Measurements from ENCODE around the gene INSC. TPM values are rescaled to one million over a fixed set of nuclear protein-coding genes. Genes with fewer than 3 reads are reported as not detected.

INSC gene
- total and polyA plus RNA-seq, 2 experiments from 2014 or later: 0.97 to 1.5 TPM

DNA sequence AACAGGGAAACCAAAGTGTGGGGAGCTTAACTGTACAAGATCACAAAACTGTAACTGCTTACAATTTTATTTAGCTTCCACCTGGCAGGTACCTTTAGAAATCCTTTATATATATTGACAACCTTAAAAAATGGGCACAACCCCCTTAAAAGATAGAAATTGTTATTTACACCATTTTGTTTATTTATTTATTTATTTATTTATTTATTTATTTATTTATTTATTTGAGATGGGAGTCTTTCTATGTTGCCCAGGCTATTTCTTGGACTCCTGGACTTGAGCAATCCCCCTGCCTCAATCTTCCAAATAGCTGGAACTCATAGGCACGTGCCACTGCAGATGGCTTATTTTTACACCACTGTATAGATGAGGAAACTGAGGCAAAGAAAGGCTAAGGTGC, 74.5 kb downstream of the INSC start:
- Mint-ChIP-seq H3K27ac (no peak overlapping the region), H3K27me3 (ENCODE audit: insufficient read depth, low read depth, poor library complexity) (no peaks in the 10 kb centered on the region)

More for the DNA sequence above, 74.5 kb downstream of the INSC start:
- Histone ChIP-seq H3K4me3 (no peak overlapping the region), H3K4me2 (no peak overlapping the region), H3F3A (replicated peaks; ENCODE audit: low read depth) (no peaks in the 10 kb centered on the region), H2AFZ (no peak overlapping the region), H4K20me1 (replicated peaks; ENCODE audit: insufficient read depth) (no peaks in the 10 kb centered on the region), H3K4me1 (ENCODE audit: insufficient read depth) (peaks cover 12% of the 10 kb centered on the region; the same call in 1 of the 2 replicates), H3K9me2 (ENCODE audit: insufficient read depth) (0 out of 2 replicates have a peak, but pooled peaks cover 5% of the 10 kb centered on the region), H3K36me3 (ENCODE audit: insufficient read depth) (no peaks in the 10 kb centered on the region), H3K27me3 (ENCODE audit: insufficient read depth) (no peaks in the 10 kb centered on the region), H3K27ac (ENCODE audit: low read depth) (no peak overlapping the region), H3K79me2 (replicated peaks; ENCODE audit: insufficient read depth) (no peaks in the 10 kb centered on the region)
- no peak overlapping the region for H3K4me3 Mint-ChIP-seq
- H3K36me3 Mint-ChIP-seq (ENCODE audit: low read depth): no peaks in the 10 kb centered on the region
- TF ChIP-seq, protein P1, sequence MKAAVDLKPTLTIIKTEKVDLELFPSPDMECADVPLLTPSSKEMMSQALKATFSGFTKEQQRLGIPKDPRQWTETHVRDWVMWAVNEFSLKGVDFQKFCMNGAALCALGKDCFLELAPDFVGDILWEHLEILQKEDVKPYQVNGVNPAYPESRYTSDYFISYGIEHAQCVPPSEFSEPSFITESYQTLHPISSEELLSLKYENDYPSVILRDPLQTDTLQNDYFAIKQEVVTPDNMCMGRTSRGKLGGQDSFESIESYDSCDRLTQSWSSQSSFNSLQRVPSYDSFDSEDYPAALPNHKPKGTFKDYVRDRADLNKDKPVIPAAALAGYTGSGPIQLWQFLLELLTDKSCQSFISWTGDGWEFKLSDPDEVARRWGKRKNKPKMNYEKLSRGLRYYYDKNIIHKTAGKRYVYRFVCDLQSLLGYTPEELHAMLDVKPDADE (IDR thresholded peaks at IDR 0.05): no peak
- no peak for TF ChIP-seq ZNF331 (CRISPR knock-in tag; IDR thresholded peaks at IDR 0.05; ENCODE audit: low read depth)
- no peak for TF ChIP-seq EZH2phosphoT487 (IDR thresholded peaks at IDR 0.05; ENCODE audit: unreplicated experiment)
- TF ChIP-seq POLR2AphosphoS5 (IDR thresholded peaks at IDR 0.05; ENCODE audit: low read depth): no peak
- no peak for TF ChIP-seq EZH2 (IDR thresholded peaks at IDR 0.05; ENCODE audit: low read depth, unreplicated experiment)
- TF ChIP-seq ZNF114 (CRISPR knock-in tag; IDR thresholded peaks at IDR 0.05): no peak
- no peak for TF ChIP-seq CREB1 (CRISPR knock-in tag; IDR thresholded peaks at IDR 0.05; ENCODE audit: low read depth)
- TF ChIP-seq, protein P2, sequence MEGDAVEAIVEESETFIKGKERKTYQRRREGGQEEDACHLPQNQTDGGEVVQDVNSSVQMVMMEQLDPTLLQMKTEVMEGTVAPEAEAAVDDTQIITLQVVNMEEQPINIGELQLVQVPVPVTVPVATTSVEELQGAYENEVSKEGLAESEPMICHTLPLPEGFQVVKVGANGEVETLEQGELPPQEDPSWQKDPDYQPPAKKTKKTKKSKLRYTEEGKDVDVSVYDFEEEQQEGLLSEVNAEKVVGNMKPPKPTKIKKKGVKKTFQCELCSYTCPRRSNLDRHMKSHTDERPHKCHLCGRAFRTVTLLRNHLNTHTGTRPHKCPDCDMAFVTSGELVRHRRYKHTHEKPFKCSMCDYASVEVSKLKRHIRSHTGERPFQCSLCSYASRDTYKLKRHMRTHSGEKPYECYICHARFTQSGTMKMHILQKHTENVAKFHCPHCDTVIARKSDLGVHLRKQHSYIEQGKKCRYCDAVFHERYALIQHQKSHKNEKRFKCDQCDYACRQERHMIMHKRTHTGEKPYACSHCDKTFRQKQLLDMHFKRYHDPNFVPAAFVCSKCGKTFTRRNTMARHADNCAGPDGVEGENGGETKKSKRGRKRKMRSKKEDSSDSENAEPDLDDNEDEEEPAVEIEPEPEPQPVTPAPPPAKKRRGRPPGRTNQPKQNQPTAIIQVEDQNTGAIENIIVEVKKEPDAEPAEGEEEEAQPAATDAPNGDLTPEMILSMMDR (conservative IDR thresholded peaks at IDR 0.05; ENCODE audit: low read depth in 2 of 2): no peak
- TF ChIP-seq, protein P3, sequence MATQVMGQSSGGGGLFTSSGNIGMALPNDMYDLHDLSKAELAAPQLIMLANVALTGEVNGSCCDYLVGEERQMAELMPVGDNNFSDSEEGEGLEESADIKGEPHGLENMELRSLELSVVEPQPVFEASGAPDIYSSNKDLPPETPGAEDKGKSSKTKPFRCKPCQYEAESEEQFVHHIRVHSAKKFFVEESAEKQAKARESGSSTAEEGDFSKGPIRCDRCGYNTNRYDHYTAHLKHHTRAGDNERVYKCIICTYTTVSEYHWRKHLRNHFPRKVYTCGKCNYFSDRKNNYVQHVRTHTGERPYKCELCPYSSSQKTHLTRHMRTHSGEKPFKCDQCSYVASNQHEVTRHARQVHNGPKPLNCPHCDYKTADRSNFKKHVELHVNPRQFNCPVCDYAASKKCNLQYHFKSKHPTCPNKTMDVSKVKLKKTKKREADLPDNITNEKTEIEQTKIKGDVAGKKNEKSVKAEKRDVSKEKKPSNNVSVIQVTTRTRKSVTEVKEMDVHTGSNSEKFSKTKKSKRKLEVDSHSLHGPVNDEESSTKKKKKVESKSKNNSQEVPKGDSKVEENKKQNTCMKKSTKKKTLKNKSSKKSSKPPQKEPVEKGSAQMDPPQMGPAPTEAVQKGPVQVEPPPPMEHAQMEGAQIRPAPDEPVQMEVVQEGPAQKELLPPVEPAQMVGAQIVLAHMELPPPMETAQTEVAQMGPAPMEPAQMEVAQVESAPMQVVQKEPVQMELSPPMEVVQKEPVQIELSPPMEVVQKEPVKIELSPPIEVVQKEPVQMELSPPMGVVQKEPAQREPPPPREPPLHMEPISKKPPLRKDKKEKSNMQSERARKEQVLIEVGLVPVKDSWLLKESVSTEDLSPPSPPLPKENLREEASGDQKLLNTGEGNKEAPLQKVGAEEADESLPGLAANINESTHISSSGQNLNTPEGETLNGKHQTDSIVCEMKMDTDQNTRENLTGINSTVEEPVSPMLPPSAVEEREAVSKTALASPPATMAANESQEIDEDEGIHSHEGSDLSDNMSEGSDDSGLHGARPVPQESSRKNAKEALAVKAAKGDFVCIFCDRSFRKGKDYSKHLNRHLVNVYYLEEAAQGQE (IDR thresholded peaks at IDR 0.05; ENCODE audit: unreplicated experiment): no peak
- no peak for TF ChIP-seq STAT1 (IDR thresholded peaks at IDR 0.05; ENCODE audit: unreplicated experiment)
- TF ChIP-seq NANOG (IDR thresholded peaks at IDR 0.05; ENCODE audit: borderline replicate concordance): no peak
- TF ChIP-seq JUNB (IDR thresholded peaks at IDR 0.05; ENCODE audit: unreplicated experiment): no peak
- no peaks in the 10 kb centered on the region for H3K9me3 Mint-ChIP-seq
- ATAC-seq (no peak), DNase-seq (ENCODE audit: low spot score) (no peak)
- H3K4me1 Mint-ChIP-seq: peaks cover 8% of the 10 kb centered on the region; the same call in 2 of the 3 replicates

Measured in GM23338 (cell line).